ENCODE results near the gene ELMO1.

Gene ELMO1

DNA sequence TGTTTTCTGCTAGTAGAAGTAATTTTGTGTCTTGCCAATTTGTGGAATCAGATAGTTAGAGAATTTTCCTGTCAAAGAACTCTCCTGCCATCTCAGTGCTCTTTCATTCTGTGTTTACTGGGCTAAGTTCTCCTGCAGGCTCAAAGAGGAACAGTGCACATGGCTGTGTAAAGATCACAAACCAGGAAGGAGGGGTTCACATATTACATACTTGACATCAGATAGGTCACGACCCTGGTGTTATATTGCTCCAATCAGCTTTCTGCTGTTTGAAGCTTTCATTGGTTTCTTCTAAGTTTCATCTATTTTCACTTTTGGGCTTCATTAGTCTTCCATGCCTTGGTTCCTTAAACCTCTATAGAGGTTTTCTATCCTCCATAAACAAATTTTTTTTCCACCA, 13.5 kb upstream of the ELMO1 start:
- no peak for DNase-seq

DNA sequence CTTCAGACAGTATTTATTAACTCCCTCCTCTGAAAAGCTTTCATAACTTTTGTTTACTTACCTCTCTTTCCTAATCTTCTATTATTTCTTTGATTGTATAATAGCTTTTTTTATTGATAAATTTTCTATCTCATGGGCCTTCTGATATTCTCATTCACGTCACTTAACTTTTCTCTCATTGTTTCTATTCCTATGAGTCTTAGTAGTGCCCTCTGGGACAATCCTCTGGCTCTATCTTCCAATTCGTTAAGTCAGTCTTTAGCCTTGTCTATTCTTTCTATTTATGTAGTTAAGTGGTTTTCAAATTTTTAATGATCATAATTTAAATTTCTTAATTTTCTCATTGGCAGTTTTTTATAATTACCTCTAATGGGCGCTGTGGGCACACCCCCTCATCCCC, 6.4 kb upstream of the ELMO1 start:
- DNase-seq: no peak

DNA sequence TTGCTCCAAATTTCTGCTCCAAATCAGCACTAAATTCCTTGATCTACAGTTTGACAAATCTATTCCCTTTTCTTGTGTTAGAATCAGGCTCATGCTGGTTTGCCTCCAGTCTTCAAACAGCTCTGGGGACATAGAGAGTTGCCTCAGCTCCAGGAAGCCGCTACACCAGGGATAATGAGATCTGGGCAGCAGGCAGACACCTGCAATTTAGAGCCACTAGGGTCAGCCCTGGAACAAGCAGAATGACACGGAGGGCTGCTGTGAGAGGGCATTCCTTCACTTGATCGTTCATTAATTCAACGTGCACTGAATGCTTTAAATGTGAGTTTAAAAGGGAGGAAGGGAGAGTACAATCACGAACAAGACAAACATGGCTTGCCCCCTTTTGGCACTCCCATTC, 3.7 kb upstream of the ELMO1 start:
- DNase-seq: no peak

DNA sequence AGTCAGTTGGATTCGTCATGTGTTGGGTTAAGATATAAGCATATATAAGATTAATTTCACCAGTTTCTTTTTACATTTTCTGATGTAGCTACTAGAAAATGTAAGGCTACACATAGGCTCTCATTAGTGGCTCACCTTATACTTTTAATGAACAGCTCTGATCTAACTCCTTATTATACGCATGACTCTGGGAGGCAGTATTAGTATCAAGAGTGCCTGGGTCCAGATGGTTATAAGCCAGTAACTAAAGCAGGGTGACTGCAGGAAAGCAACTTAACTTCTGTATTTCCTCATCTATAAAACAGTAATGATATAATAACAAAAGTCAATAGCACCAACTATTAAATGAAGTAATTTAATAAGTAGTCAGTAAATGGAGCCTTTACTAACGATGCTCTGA, 1.4 kb upstream of the ELMO1 start:
- no peak for DNase-seq

DNA sequence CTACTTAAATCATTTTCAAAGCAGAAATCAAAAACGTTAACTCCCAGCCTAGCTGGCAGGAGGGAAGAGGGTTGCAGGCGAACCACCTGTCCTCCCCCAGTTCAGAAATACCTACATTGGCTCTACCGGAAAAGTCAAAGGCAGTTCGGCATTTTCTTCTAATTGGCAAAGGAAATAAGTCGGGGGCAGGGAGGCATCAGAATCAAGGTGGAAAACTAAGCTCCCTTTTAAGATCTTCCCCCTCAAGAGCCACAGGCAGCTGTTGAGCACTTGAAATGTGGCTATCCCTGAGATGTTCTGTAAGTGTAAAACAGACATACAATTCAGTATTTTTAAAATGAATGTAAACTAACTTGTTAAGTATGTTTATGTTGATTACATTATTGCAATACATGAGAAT, 957 bp upstream of the ELMO1 start:
- DNase-seq: no peak

DNA sequence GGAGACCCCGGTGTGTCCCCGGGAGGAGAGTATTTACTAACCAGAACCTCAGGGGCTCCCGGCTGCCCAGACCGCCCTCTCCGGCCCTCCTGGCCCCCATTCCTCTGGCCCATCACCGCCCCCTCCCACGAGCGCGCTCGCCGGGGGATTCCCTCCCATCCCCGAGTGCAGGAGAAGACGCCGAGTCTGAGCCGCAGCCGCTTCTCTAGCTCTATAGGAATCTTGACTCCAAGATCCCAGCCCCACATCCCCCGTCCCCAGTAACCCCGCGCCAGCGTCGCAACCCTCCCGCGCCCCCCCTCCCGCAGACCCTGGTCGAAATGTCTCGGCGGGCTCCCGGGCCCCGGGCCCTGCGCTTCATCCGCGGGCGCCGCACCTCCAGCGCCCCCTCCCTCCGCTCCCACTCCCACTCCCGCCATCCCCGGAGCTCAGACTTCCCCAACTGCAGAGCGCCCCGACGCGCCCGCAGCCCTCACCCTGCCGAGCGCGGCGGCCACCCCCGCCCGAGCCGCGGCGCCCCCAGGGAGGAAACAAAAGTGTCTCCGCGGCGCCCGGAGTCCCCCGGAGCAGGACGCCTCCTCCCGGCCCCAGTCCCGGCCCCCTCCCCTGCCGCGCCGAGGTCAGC, 541 bp downstream of the ELMO1 start:
- DNase-seq: no peak

DNA sequence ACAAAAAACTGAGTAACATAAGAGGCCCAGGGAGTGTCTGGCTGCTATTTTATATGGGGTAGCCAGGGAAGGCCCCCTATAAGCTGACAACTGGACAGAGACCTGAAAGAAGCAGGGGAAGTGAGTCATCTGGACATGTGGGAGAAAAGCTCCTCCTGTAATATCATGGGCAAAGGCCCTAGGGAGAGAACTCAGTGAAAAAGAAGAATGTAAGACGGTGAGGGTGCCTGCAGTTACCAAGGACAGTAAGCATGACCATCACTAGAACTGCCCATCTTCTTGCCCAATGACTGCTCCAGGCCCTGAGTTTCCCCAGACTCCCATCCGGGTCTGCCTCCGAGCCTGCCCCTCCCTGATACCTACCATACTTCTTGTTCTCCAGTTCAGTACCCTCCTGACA, 2.3 kb downstream of the ELMO1 start:
- DNase-seq: no peak

DNA sequence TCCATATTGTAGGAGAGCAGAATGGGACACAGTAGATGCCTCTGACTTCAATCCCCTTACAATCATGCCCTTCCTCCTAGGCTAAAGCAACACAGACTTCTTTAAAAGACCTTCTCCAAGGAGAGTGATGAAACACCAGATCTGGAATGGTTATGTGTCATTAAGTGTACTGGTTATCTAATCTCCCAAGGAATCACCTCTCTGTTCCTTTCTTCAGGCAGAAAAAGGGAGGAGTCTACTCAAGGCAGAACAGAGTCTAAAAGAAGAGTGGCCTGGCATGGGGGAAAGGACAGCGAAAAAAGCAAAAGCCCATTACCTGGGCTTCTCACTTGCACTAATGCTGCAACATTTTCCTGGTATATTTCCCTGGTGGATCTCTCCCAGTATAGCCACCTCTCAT, 2.9 kb downstream of the ELMO1 start:
- no peak for DNase-seq

DNA sequence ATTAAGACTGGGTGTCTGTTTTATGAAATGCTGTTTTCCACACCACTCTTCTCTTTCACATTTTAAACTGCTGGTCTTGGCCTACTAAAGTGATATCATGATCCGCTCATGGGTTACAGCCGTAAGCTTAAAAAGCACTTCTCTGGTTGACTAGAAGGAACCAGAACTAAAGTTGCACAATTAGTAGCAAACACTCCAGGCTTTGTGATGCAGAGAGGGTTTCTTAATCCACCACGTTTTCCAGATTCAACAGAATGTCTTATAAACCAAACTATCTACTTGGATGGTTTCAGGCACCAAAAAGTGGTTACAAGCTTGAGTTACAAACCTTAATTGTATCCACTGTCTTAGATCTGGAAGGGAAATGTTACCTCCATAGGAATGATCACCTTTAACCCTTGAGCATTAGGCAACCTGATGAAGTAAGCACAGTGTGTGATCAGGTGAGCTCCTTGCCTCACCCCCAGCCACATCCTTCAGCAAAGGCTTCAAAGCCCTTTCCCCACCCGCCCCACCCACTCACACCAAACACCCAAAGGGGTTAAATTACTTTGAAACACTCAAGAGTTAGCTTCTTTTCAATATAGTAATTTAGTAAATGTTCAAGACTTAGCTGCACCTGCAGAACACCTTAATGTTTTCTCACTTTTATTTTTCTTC, 3.5 kb downstream of the ELMO1 start:
- DNase-seq: no peak

DNA sequence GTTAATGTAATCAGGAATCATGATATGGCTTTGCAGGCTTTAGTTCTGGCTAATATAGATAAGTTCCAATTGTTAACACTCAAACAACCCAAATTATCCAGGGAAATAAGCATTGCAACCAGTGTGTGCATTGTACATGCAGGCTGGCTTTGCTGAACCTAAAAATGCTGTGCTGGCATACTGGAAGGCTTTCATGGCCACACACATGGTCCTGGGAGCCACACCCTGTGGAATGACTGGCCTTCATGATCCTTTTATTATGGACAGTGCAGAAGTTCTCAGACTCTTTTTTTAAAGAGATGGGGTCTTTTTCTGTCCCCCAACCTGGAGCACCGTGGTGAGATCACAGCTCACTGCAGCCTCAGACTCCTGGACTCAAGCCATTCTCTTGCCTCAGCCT, 5.0 kb downstream of the ELMO1 start:
- no peak for DNase-seq

DNA sequence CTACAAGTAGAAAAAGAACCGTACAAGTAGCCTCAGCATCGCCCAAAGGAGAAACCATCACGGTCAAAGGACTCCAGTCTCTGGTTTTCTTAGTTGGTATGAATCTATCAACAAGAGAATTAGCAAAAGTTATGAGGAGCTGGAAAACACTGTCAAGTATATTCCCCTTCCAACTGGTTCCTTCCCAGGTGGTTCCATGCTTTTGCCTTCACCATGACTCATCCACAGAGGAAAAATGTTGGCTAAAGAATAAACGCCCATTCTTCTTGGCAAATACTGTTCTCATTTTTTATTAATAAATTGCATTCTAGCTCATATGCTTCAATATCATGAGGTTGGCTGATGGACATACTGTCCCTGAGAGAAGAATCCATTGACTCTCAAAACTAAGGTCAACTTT, 6.4 kb downstream of the ELMO1 start:
- no peak for DNase-seq

DNA sequence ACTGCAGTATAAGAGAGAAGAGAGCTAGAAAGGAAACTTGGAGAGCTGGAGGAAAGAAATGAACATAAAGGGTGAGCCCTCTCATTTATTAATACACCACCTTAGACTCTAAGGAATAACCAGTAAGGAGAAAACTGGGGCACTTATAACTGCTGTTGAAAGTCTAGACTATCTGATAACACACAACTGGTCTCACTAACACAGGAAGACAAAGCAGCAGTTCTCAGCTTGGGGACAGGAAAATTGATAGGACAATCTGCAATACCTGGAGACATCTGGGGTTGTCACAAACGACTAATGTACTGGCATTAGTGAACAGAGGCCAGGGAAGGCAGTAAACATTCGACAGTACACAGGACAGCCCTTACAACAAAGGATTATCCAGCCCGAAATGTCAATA, 6.8 kb downstream of the ELMO1 start:
- DNase-seq: no peak

DNA sequence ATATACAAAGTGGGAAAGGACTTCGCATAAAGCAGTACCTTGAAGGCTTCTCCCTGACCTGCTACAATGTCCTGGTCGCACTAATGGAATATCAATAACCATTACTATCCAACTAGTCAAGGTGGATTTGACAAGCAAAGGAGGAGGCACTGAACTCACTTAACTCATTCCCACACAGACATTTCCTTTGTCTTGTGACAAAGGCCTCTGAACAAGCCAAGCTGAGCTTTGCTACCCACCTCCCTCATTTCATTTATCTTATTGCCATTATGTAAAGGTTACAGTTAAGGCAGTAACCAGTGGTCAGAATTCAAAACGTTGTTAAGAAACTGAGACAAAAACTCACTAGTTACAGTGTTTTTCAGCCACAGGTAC, 7.3 kb downstream of the ELMO1 start:
- DNase-seq: no peak

DNA sequence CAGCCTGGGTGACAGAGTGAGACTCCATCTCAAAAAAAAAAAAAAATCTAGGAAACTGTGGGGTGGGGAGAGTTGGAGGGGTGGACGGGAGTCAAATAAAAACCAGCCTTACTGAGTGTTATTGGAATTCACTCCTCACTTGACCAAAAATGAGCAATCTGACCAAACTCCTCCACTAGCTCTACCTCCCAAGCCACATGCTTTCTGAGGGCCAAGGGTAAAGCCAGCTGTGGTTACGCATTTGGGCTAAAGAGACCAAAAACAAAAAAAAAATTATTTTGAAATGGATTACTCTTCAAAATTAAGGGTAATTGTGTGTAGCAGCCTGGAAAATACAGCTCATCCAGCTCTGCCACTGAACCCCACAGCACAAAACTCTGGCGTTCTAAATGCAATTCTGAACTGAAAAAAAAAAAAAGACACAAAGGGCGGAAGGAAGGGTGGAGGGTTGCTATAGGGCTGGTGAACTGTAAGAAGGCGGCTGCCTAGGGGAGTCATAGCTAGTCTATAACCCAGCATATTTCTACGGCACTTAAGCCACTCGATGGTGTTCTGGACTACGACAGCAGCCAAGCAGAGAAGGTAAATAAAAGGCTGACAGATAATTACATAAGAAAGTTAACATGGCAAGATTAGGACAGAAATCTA, 7.8 kb downstream of the ELMO1 start:
- DNase-seq: no peak

DNA sequence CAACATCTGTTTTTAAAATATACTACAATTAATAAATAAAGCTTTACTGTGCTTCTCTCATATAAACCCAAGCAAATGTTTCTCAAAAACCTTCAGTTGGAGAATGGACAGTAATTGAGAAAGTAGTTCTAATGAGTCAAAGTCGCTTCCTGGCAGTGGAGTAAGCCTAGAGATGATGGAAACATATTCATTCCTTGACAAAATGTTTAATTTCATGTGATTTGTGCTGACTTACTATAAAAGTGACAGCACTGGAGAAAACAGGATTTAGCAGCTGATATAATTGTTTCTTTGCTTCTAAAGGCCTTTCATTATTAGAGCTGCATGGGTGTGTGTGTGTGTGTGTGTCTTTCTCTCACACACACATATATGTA, 9.0 kb downstream of the ELMO1 start:
- no peak for DNase-seq

DNA sequence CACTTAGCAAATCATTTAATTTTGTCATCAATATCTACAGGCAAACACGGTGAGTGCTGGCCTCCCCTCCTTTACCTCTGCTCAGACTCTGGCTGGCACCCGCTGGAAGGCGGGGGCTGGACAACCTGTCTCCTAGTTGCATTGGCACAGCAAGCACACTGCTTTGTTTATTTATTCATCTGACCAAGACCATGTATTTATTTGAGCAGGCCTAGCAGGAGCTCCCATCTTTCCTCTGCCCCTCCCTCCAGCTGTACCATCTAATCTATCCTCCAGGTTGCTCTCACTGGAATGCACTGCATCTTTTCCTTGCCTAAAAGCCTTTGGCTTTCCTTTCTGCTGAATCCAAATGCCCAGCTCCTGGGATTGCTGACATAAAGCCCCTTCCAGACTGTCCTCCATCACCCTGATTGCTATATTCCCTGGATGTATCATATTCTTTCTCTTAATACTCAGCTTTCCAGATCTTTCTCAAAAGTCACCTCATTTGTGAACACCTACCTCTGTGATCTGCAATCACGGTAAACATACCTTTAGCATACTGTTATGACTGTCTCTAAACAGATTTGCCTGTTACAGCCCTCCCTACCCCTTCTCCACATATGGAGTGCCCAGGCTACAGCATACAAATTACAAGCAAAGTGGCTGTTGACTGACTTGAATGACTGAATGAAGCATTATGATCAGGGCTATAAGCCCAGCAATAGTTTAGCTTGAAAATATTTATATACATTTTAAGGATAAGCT, 9.6 kb downstream of the ELMO1 start:
- DNase-seq: no peak

DNA sequence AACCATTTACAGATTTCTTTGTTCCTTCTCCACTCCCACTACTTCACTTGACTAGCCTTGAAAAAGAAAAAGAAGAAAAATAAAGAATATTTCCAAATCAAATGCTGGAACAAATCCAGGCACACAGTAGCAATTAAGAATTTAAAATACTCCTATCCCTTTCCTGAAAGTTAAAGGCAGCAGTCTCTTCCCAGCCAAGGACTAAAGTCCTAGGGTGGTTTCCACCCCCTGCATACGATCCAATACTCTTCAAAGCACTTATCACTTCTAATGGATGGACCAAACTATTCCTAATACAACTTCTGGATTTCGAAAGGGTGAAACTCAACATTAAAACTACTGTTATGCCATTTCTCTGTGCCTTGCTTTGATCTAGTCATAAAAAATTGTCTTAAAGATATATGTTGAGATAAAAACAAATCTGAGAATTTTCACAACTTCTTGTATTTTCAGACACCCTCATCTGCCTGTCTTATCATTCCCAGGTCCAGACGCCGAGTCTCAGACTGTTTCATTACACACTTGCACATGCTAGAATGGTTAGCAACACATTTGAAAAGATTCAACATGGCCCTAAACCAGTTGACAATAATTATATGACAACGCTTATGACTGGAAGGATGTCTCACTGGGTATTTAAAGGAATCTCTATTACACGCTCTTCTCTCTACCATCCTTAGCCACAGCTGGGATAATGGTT, 13.4 kb downstream of the ELMO1 start:
- no peak for DNase-seq

DNA sequence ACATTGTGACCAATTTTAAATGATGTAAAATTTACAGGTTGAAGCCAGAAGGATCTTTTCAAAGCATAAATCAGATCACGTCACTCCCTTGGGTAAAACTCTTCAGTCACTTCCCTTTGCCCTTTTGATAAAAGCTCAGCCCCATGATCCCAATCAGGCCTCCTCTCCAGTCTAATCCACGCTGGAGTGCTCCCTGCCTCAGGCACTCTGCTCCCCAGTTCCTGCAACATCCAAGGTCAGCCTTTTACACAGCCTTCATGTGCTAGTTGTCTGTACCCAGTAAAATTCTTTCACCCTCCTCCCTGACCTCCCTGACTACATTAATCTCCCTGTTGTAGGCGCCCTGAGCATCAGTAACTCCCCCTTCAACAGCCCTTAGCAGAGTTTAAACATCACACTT, 14.1 kb downstream of the ELMO1 start:
- no peak for DNase-seq

DNA sequence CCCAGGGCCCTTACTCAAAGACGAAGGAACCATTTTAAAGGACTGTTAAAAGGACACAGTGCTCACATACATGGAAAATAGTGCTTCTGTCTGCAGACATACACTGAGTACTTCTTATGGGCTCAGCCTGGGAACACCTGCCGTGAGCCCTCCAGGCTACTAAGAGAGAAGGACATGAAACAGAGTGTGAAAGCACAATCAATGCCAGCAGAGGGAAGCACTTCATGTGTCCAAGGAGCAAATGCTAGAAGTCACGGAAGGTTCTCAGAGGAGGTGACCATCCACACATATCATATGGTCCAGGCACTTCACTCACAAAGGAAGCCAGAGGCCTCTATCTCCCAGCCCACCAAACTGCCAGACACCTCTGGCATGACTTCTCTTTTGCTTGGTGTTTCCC, 15.5 kb downstream of the ELMO1 start:
- DNase-seq: no peak

DNA sequence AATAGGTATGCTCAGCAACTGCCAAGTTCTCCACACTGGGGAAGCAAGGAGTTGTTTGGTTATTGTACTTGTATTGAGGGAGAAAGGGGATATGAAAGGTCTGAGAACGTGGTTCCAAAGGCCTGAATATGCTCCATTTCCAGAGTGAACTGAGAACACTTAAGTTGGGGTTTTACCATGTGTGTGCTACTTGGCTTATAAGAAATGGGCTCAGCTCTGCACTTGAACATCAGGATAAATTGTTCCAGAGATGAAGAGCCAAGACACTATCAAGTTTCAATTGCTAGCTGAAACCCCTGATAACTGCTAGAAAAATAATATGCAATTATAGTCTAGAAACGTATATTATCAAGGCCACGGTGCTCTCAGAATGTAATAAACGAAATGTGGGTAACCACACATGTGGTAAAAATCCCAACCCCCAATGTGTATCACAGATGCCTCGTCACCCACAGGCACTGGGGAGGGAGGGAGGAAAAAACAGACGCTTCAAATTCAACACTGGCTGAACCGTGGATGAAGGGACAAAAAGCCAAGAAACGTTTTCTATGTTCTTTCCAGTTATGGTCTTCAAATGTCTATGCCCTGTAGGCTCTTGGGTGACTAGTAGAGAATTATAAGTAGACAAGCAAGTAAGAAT, 16.3 kb downstream of the ELMO1 start:
- no peak for DNase-seq

DNA sequence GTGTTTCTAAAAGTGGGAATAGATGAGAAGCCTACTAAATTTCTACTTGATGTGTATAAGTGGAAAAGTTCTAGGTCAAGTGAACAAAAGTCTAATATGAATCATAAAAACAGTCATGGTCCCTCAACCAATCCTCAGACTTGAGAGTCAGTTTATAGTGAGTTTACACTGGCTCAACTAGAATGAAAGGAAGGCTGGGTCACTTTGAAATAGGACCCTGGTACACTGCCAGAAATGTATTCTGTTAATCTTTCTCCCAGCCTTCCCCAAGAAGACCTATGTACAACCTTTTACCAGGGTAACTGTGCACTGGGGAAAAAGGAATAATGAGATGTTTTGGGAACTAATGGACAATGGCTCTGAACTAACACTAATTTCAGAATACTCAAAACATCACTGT, 17.3 kb downstream of the ELMO1 start:
- DNase-seq: no peak

DNA sequence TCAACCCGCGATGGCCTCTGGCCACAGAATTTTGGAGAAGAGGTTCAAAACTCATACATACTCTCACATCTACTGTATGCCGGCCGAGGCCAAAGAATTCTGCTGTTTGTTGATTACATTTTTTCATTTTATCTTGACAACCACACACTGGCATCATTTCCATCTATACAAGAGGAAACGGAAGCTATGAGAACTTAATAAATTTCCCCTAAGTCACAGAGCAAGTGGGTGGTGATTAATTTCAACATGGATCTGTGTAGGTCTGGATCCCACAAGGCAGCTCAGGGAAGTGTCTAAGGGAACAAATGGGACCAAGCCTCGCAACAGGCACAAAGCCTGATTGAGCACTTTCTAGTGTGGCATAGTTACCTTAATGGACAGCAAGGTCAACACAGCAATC, 18.0 kb downstream of the ELMO1 start:
- DNase-seq: no peak

DNA sequence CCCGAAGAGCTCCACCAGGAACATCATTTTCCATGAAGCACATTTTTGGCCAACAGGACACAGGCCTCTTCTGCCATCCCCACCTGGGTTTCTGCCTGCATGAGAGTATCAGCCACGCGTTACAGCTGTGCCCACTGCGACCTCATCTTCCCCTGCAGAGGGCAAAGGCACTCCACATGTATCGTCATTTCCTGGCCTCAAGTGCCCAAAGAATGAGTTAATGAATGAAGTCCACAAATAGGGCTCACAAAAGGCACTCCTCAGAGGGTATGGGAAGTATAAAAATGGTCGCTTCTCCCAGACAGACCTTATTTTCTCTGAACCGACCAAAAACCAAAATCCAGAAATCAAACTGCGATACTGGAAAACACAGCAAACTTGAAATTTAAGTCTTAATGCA, 18.5 kb downstream of the ELMO1 start:
- DNase-seq: no peak

Data from fibroblast of skin of scalp (primary cell).